HepG2 (cell line): ENCODE measurements around the gene ETFA. TPM values are rescaled to one million over a fixed set of nuclear protein-coding genes. Genes with fewer than 3 reads are reported as not detected.

ENCODE experiments used
- ATAC-seq: fragments of 200-7000 bp; cut with Tn5 transposase; 3 replicates; pipeline ENCODE4 v1.9.1; 2020; ENCODE audit warnings: mild to moderate bottlenecking, moderate library complexity
- BruUV-seq: library from RNA; stranded (reverse); fragments of 400-500 nt; replicated peaks from 2 replicates; lab custom pipeline; 2021; lab: Mats Ljungman, UMichigan
- CTCF ChIA-PET: fragments of 300-600 bp; formaldehyde crosslinking; extraction: SDS; loops from one replicate; lab custom pipeline; 2021; ENCODE audit warnings: low total read pairs, inconsistent platforms, low intra/inter-chr PET ratio; lab: Yijun Ruan, JAX
- POLR2A ChIA-PET: fragments of 350-600 bp; sonication (Branson Sonifier 250); formaldehyde crosslinking; loops from one replicate; lab custom pipeline; 2020; ENCODE audit warnings: antibody characterized with exemption, inconsistent platforms; lab: Yijun Ruan, JAX
- DNase-seq: peaks from one replicate; pipeline ENCODE4 v3.0.0-alpha.2; 2015; ENCODE audit warnings: low spot score
- FAIRE-seq: peaks from 3 replicates; lab custom pipeline; 2011; peaks lifted over from hg19 to GRCh38; lab: Jason Lieb, UNC
- H2AFZ ChIP-seq: one replicate; pipeline ENCODE4 v1.6.1; 2011; ENCODE audit warnings: low read length, inconsistent platforms
- H3K27ac ChIP-seq: fragments of 300-600 bp; 3 replicates; pipeline ENCODE4 v1.8.0; 2011; ENCODE audit warnings: mixed run types, mild to moderate bottlenecking, mixed read lengths, low read length, inconsistent platforms; ENCODE audit not compliant: insufficient read depth; ENCODE audit errors: extremely low read length
- H3K27me3 ChIP-seq, 2 experiments: fragments of 200-600 bp in 1 of 2; 2 replicates in 1 of 2; 3 replicates in 1 of 2; pipeline versions ENCODE4 v1.6.0 to v1.8.0; 2011; ENCODE audit warnings: low read length in 2 of 2, mild to moderate bottlenecking in 2 of 2, moderate library complexity in 2 of 2, inconsistent platforms in 1 of 2; ENCODE audit not compliant: insufficient read depth in 2 of 2, control insufficient read depth in 1 of 2
- H3K36me3 ChIP-seq, 2 experiments: fragments of 200-600 bp in 1 of 2; replicated peaks in 1 of 2; 2 replicates in 1 of 2; 3 replicates in 1 of 2; pipeline versions ENCODE4 v1.5.1 to v1.8.0; 2011; ENCODE audit warnings: low read length in 2 of 2, inconsistent platforms in 1 of 2; ENCODE audit not compliant: insufficient read depth in 2 of 2, control insufficient read depth in 1 of 2
- H3K4me1 ChIP-seq: 2 replicates; pipeline ENCODE4 v1.5.1; 2012; ENCODE audit warnings: low read length, inconsistent platforms; ENCODE audit not compliant: insufficient read depth
- H3K4me2 ChIP-seq: 2 replicates; pipeline ENCODE4 v1.6.0; 2011; ENCODE audit warnings: low read depth, low read length, inconsistent platforms
- H3K4me3 ChIP-seq, 3 experiments: fragments of 200-600 bp in 1 of 3; sonication (generic), shearing (Covaris generic) in 1 of 3; replicated peaks in 1 of 3; 2 replicates each; pipeline ENCODE4 v1.5.1; 2011 to 2016; ENCODE audit warnings: low read length in 3 of 3, inconsistent platforms in 2 of 3, low read depth in 2 of 3, mild to moderate bottlenecking in 2 of 3, control low read depth in 1 of 3, mixed read lengths in 1 of 3; ENCODE audit not compliant: insufficient read depth in 1 of 3
- H3K79me2 ChIP-seq: one replicate; pipeline ENCODE4 v1.6.1; 2011; ENCODE audit warnings: low read length, inconsistent platforms; ENCODE audit not compliant: insufficient read depth
- H3K9ac ChIP-seq: 2 replicates; pipeline ENCODE4 v1.6.0; 2011; ENCODE audit warnings: mild to moderate bottlenecking, low read depth, low read length, inconsistent platforms; ENCODE audit not compliant: insufficient read depth
- H3K9me3 ChIP-seq: 2 replicates; pipeline ENCODE4 v1.5.1; 2012; ENCODE audit warnings: mild to moderate bottlenecking, low read length
- H4K20me1 ChIP-seq: 2 replicates; pipeline ENCODE4 v1.6.0; 2011; ENCODE audit warnings: inconsistent platforms, mild to moderate bottlenecking, low read length, moderate library complexity; ENCODE audit not compliant: insufficient read depth
- ARNT2 ChIP-seq: sonication (generic); formaldehyde crosslinking; IDR thresholded peaks from 2 replicates; pipeline ENCODE4 v1.8.0; 2022; ENCODE audit warnings: mild to moderate bottlenecking, low read depth, missing genetic modification reagents, moderate library complexity
- KMT2A ChIP-seq: sonication (generic); formaldehyde crosslinking; IDR thresholded peaks from 2 replicates; pipeline ENCODE4 v1.4.0; 2020; ENCODE audit warnings: missing genetic modification reagents
- NONO ChIP-seq, 2 experiments: fragments of 450-650 bp in 1 of 2; sonication (generic) in 1 of 2; formaldehyde crosslinking in 1 of 2; IDR thresholded peaks in 1 of 2; conservative IDR thresholded peaks in 1 of 2; 2 replicates each; pipeline versions ENCODE4 v1.6.1 to v1.8.0; 2017 to 2022; ENCODE audit warnings: mild to moderate bottlenecking in 1 of 2, missing genetic modification reagents in 1 of 2, moderate library complexity in 1 of 2
- SMYD3 ChIP-seq: sonication (generic); formaldehyde crosslinking; IDR thresholded peaks from 2 replicates; pipeline ENCODE4 v1.8.1; 2023; ENCODE audit warnings: mild to moderate bottlenecking, missing genetic modification reagents
- WIZ ChIP-seq: sonication (generic); formaldehyde crosslinking; IDR thresholded peaks from 2 replicates; pipeline ENCODE4 v1.5.1; 2020; ENCODE audit warnings: mild to moderate bottlenecking, missing genetic modification reagents
- ZBTB10 ChIP-seq: sonication (generic); formaldehyde crosslinking; IDR thresholded peaks from 2 replicates; pipeline ENCODE4 v1.4.0; 2020; ENCODE audit warnings: missing genetic modification reagents, borderline replicate concordance
- ZFP91 ChIP-seq: sonication (generic); formaldehyde crosslinking; IDR thresholded peaks from 2 replicates; pipeline ENCODE4 v1.9.0; 2022; ENCODE audit warnings: missing genetic modification reagents, mild to moderate bottlenecking, borderline replicate concordance
- ZNF562 ChIP-seq: sonication (generic); formaldehyde crosslinking; IDR thresholded peaks from 2 replicates; pipeline ENCODE4 v1.8.0; 2022; ENCODE audit warnings: missing genetic modification reagents, borderline replicate concordance
- ZNF678 ChIP-seq: sonication (generic); formaldehyde crosslinking; IDR thresholded peaks from 2 replicates; pipeline ENCODE4 v1.4.0; 2020; ENCODE audit warnings: mild to moderate bottlenecking, missing genetic modification reagents
- WGBS: methylation state at CpG from one replicate; pipeline ENCODE4 v1.1.6; 2017; ENCODE audit warnings: low lambda C conversion rate; 5-methylcytosine and 5-hydroxymethylcytosine counted together
- in situ Hi-C: cut with HindIII; loops from 2 replicates; pipeline ENCODE4 v1.10.0; 2017; ENCODE audit warnings: low pct_unique_long_range_greater_than_20kb; ENCODE audit not compliant: extremely low pct_ligation_motif_present
- intact Hi-C: fragments of 100-400 bp; cut with micrococcal nuclease; formaldehyde crosslinking; loops from one replicate; pipeline ENCODE4 v1.10.0; 2022; ENCODE audit not compliant: unreplicated experiment
- polyA plus RNA-seq, 8 experiments: library from polyadenylated mRNA; depleted of rRNA in 3 of 8; stranded (reverse) in 7 of 8; unstranded in 1 of 8; fragments of >200 nt; fragmentation: Illumina TruSeq in 4 of 8; extraction: Trizol in 4 of 8; gene quantifications; 2 replicates each; pipeline versions ENCODE4 v1.2.1 to v1.2.3, GENCODE V29; 2011 to 2016; ENCODE audit warnings: low read depth in 4 of 8, missing spikeins in 1 of 8, mixed read lengths in 1 of 8; ENCODE audit not compliant: insufficient read depth in 1 of 8
- total RNA-seq, 5 experiments: library from RNA; depleted of rRNA; stranded (reverse); fragments of >200 nt; fragmentation: Illumina TruSeq; extraction: Trizol; gene quantifications; 2 replicates each; pipeline ENCODE4 v1.2.3, GENCODE V29; 2016; ENCODE audit warnings: low read depth in 1 of 5
- TF ChIP-seq, protein P1 (sequence below): sonication (generic); formaldehyde crosslinking; IDR thresholded peaks from 2 replicates; pipeline ENCODE4 v1.8.0; 2022; ENCODE audit warnings: missing genetic modification reagents, mild to moderate bottlenecking, inconsistent platforms, borderline replicate concordance
- TF ChIP-seq, protein P2 (sequence below): sonication (generic); formaldehyde crosslinking; IDR thresholded peaks from 2 replicates; pipeline ENCODE4 v1.8.0; 2022; ENCODE audit warnings: missing genetic modification reagents, low read depth, mild to moderate bottlenecking, borderline replicate concordance

Gene ETFA
- total and polyA plus RNA-seq, 2 of the 13 experiments (the other 11 are each of a cell fraction or from before 2014, with no cell fraction given), result 291 to 396 TPM

DNA sequence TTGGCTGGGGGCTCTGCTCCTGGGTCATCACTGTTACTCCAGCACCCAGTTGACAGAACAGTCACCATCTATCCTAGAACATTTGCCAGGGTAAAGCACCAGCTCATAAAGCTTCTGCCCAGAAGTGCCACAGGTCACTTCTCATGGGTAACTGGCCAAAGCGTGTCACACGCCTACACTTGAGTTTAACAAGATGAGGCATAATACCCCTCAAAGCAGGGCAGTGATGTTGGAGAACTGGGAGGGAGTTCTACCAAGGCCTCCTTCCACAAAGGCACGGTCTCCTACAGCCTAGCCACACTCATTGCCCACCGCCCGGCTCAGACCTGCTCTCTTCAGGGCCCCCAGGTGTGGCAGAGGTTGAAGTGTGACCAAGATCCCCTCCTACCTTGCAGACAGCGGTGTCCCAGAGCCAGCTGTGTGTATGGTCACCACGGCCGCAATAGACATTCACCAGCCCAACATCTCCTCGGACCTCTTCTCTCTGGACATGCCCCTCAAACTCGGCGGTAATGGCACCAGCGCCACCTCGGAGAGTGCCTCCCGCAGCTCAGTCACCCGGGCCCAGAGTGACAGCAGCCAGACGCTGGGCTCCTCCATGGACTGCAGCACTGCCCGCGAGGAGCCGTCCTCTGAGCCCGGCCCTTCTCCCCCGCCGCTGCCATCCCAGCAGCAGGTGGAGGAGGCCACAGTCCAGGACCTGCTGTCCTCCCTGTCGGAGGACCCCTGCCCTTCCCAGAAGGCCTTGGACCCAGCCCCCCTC is 107.7 kb downstream of the ETFA start (continued):
- TF ChIP-seq, protein P1, sequence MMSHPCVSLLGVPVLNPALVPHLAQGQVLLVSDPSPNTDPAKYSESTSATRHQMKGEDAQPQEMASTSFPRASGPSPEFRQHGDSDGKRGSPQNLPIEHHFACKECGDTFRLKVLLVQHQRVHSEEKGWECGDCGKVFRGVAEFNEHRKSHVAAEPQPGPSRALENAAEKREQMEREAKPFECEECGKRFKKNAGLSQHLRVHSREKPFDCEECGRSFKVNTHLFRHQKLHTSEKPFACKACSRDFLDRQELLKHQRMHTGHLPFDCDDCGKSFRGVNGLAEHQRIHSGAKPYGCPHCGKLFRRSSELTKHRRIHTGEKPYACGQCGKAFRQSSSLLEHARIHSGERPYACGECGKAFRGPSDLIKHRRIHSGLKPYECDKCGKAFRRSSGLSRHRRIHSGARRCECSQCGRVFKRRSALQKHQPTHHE (CRISPR knock-in tag), result no peak
- TF ChIP-seq, protein P2, sequence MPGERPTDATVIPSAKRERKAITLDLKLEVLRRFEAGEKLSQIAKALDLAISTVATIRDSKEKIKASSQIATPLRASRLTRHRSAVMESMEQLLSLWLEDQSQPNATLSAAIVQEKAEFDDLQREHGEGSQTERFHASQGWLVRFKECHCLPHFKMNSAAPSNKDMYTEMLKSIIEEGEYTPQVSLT (CRISPR knock-in tag), result no peak

DNA sequence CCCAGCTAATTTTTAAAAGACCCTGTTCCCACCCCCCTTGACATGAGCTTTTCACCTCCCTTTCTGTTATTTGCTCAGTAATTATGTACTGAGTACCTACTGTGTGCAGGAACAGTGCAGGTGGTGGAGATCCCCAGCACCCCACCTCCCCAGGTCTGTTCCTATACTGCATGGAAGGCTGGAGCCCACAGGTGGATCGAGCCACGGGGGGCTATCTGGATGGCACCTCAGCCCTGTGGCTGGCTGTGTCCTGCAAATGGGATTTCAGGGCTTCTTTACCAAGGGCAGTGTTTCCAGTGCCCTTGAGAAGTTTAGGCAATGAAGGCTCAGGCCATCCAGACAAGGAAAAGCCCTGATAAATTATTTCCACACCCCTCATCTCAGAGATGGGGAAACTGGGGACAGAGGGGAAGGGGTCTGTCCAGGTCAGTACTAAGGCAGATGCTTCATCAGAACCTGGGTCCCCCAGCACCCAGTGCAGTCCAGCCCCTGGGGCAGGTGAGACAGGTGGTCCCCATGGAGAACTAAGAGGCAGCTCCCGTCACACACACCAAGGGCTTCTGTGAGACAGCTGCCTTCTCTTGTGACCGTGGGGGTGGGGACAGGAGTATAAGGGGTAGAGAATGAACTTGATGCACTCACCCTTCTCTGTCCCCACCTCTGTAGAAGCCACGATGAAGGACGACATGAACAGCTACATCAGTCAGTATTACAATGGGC is 109.6 kb downstream of the ETFA start:
- in situ Hi-C loops, result no loop called here
- H3K4me1 ChIP-seq, result peaks cover 19% of the 10 kb centered on the region
- TF ChIP-seq ZFP91 (CRISPR knock-in tag) (no peak), ARNT2 (CRISPR knock-in tag) (no peak), SMYD3 (CRISPR knock-in tag) (no peak), ZNF678 (CRISPR knock-in tag) (no peak), ZNF562 (CRISPR knock-in tag) (no peak), WIZ (no peak), KMT2A (CRISPR knock-in tag) (no peak), ZBTB10 (CRISPR knock-in tag) (no peak), NONO (IDR thresholded peaks at IDR 0.05) (no peak), NONO (CRISPR knock-in tag; conservative IDR thresholded peaks at IDR 0.05) (no peak)
- H3K9me3 ChIP-seq, result no peaks in the 10 kb centered on the region
- H3K27ac ChIP-seq, result no peak overlapping the region
- BruUV-seq, result no TSS peak
- no peak overlapping the region for H3K4me3 ChIP-seq
- no peaks in the 10 kb centered on the region for H3K79me2 ChIP-seq
- ChIA-PET CTCF (no interaction called here), POLR2A (no interaction called here)
- peaks cover 0 to 3% of the 10 kb centered on the region in 2 experiments; a peak in 1 of 5 replicates for H3K36me3 ChIP-seq
- 98% methylated on average over 4 of the region's 6 CpGs for WGBS
- FAIRE-seq (no peak), ATAC-seq (no peak), DNase-seq (no peak)
- H3K9ac ChIP-seq, result no peak overlapping the region
- intact Hi-C loops, result no loop called here
- H2AFZ ChIP-seq, result no peak overlapping the region
- H3K27me3 ChIP-seq, result no peaks in the 10 kb centered on the region
- H3K4me2 ChIP-seq, result no peak overlapping the region
- no peaks in the 10 kb centered on the region for H4K20me1 ChIP-seq
